ENCODE data around the gene THAP8. TPM values are rescaled to one million over a fixed set of nuclear protein-coding genes. Genes with fewer than 3 reads are reported as not detected.

THAP8 gene
- total and polyA plus RNA-seq, 3 experiments from 2014 or later: 1.3 to 8.5 (median 1.9) TPM

Other genes starting within 250 kb of the THAP8 start
- gene PRODH2, start 241.4 kb downstream of the THAP8 start, total RNA-seq: not detected
- not detected for gene PRODH2, start 241.4 kb downstream of the THAP8 start, polyA plus RNA-seq
- not detected for gene NPHS1, start 201.8 kb downstream of the THAP8 start, total RNA-seq
- not detected for gene NPHS1, start 201.8 kb downstream of the THAP8 start, polyA plus RNA-seq
- under 1 TPM; 0.62 to 0.83 TPM for gene KIRREL2, start 197.4 kb downstream of the THAP8 start, total RNA-seq
- not detected for gene KIRREL2, start 197.4 kb downstream of the THAP8 start, polyA plus RNA-seq
- gene APLP1, start 185.7 kb downstream of the THAP8 start, total RNA-seq: under 1 TPM; 0.85 to 0.86 TPM
- gene APLP1, start 185.7 kb downstream of the THAP8 start, polyA plus RNA-seq: not detected
- gene NFKBID, start 153.7 kb downstream of the THAP8 start, total RNA-seq: 10 to 100 TPM; 63.3 to 66.5 TPM
- gene NFKBID, start 153.7 kb downstream of the THAP8 start, polyA plus RNA-seq: 3.0 TPM
- 10 to 100 TPM; 53.4 to 60.1 TPM for gene HCST, start 151.8 kb downstream of the THAP8 start, total RNA-seq
- 1,883 TPM for gene HCST, start 151.8 kb downstream of the THAP8 start, polyA plus RNA-seq
- 1 to 10 TPM; 6.4 to 6.8 TPM for gene TYROBP, start 146.0 kb downstream of the THAP8 start, total RNA-seq
- gene TYROBP, start 146.0 kb downstream of the THAP8 start, polyA plus RNA-seq: 96.2 TPM
- gene LRFN3, start 117.9 kb downstream of the THAP8 start, total RNA-seq: 10 to 100 TPM; 12.4 to 12.5 TPM
- 3.0 TPM for gene LRFN3, start 117.9 kb downstream of the THAP8 start, polyA plus RNA-seq
- 10 to 100 TPM; 21.0 to 21.9 TPM for gene SDHAF1, start 59.1 kb downstream of the THAP8 start, total RNA-seq
- gene SDHAF1, start 59.1 kb downstream of the THAP8 start, polyA plus RNA-seq: 54.2 TPM
- 1 to 10 TPM; 1.2 to 1.9 TPM for gene SYNE4, start 45.5 kb downstream of the THAP8 start, total RNA-seq
- gene SYNE4, start 45.5 kb downstream of the THAP8 start, polyA plus RNA-seq: not detected
- gene ALKBH6, start 40.1 kb downstream of the THAP8 start, total RNA-seq: 10 to 100 TPM; 37.2 to 41.3 TPM
- gene ALKBH6, start 40.1 kb downstream of the THAP8 start, polyA plus RNA-seq: 21.2 TPM
- under 1 TPM; 0.29 to 0.33 TPM for gene CLIP3, start 21.4 kb downstream of the THAP8 start, total RNA-seq
- 0.39 TPM for gene CLIP3, start 21.4 kb downstream of the THAP8 start, polyA plus RNA-seq
- gene WDR62, start 612 bp upstream of the THAP8 start, total RNA-seq: 10 to 100 TPM; 15.7 to 15.8 TPM
- 0.37 TPM for gene WDR62, start 612 bp upstream of the THAP8 start, polyA plus RNA-seq
- not detected for gene OVOL3, start 56.9 kb upstream of the THAP8 start, total RNA-seq
- gene OVOL3, start 56.9 kb upstream of the THAP8 start, polyA plus RNA-seq: not detected
- gene POLR2I, start 60.6 kb upstream of the THAP8 start, total RNA-seq: 100 to 1,000 TPM; 118 to 131 TPM
- 159 TPM for gene POLR2I, start 60.6 kb upstream of the THAP8 start, polyA plus RNA-seq
- gene TBCB, start 61.2 kb upstream of the THAP8 start, total RNA-seq: 100 to 1,000 TPM; 135 to 137 TPM
- 261 TPM for gene TBCB, start 61.2 kb upstream of the THAP8 start, polyA plus RNA-seq
- gene CAPNS1, start 85.8 kb upstream of the THAP8 start, total RNA-seq: 100 to 1,000 TPM; 415 to 432 TPM
- gene CAPNS1, start 85.8 kb upstream of the THAP8 start, polyA plus RNA-seq: 167 TPM
- gene COX7A1, start 98.2 kb upstream of the THAP8 start, total RNA-seq: not detected
- gene COX7A1, start 98.2 kb upstream of the THAP8 start, polyA plus RNA-seq: not detected
- gene ZNF565, start 160.4 kb upstream of the THAP8 start, total RNA-seq: 1 to 10 TPM; 2.1 to 2.5 TPM
- 6.4 TPM for gene ZNF565, start 160.4 kb upstream of the THAP8 start, polyA plus RNA-seq
- gene ZNF146, start 160.8 kb upstream of the THAP8 start, total RNA-seq: 100 to 1,000 TPM; 122 to 129 TPM
- gene ZNF146, start 160.8 kb upstream of the THAP8 start, polyA plus RNA-seq: 80.6 TPM